Suprapubic skin (tissue), 4 donors: ENCODE measurements around the gene FAM120B. TPM values are rescaled to one million over a fixed set of nuclear protein-coding genes. Genes with fewer than 3 reads are reported as not detected.
"Not testable (repeated sequence)": the region's sequence is repeated elsewhere in the genome, so short reads cannot be mapped to it uniquely, and the experiment has no call there.

Experiments used
- DNase-seq, 2 donors: peaks; one replicate each; pipeline ENCODE4 v3.0.0-alpha.2; 2019; ENCODE audit warnings: low spot score in 2 of 2
- H3K27ac ChIP-seq: fragments of 200-600 bp; sonication (generic); one replicate; pipeline ENCODE4 v1.5.1; 2019
- H3K27me3 ChIP-seq: fragments of 200-600 bp; sonication (generic); one replicate; pipeline ENCODE4 v1.5.1; 2019
- H3K36me3 ChIP-seq: fragments of 200-600 bp; sonication (generic); one replicate; pipeline ENCODE4 v1.5.1; 2019
- H3K4me1 ChIP-seq: fragments of 200-600 bp; sonication (generic); one replicate; pipeline ENCODE4 v1.5.1; 2019
- H3K4me3 ChIP-seq: fragments of 200-600 bp; sonication (generic); one replicate; pipeline ENCODE4 v1.5.1; 2019; ENCODE audit warnings: mild to moderate bottlenecking
- H3K9me3 ChIP-seq: fragments of 200-600 bp; sonication (generic); one replicate; pipeline ENCODE4 v1.5.1; 2019
- EP300 ChIP-seq: sonication (generic); formaldehyde crosslinking; IDR thresholded peaks from one replicate; pipeline ENCODE4 v1.6.1; 2017; ENCODE audit warnings: antibody characterized with exemption
- POLR2A ChIP-seq, 2 donors: fragments of 450-650 bp; IDR thresholded peaks; one replicate each; pipeline ENCODE4 v1.6.1; 2017; ENCODE audit warnings: antibody characterized with exemption in 2 of 2, mild to moderate bottlenecking in 2 of 2, moderate library complexity in 2 of 2
- POLR2AphosphoS5 ChIP-seq, 3 donors: sonication (generic); formaldehyde crosslinking; IDR thresholded peaks; one replicate each; pipeline ENCODE4 v1.6.1; 2017; ENCODE audit warnings: antibody characterized with exemption in 3 of 3
- WGBS: methylation state at CpG from one replicate; pipeline ENCODE4 v1.1.5; 2018; 5-methylcytosine and 5-hydroxymethylcytosine counted together
- total RNA-seq, 4 donors: library from RNA; depleted of rRNA; stranded (reverse); fragments of >200 nt; gene quantifications; one replicate each; pipeline ENCODE4 v1.1.0, GENCODE V29; 2016
- TF ChIP-seq, protein P1 (sequence below), 2 donors: fragments of 200-600 bp in 1 of 2; fragments of 450-650 bp in 1 of 2; sonication (generic) in 1 of 2; IDR thresholded peaks; one replicate each; pipeline ENCODE4 v1.5.1; 2016 to 2019; ENCODE audit warnings: antibody characterized with exemption in 2 of 2, mild to moderate bottlenecking in 1 of 2, moderate library complexity in 1 of 2

The FAM120B gene
- total RNA-seq, 4 donors from 2014 or later: 19.9 to 55.4 (median 27.6) TPM

DNA sequence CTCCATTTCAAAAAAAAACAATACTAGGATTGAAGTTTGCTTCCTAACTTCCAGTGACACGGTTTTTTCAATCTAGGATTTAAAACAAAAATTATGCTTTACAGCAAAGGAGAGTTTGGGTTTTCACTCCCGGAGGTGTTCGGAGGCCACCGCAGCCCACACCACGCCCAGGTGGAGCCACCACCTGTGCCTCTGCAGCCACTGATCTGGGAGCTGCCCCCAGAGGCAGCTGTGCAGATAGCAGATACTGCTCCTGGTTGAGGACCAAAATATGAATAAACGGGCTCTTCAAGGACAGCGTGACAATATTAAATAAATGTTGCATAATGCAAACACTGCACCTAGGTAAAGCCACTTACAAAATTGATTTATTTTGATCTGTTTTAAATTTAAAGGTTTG, 45.9 kb upstream of the FAM120B start:
- H3K36me3 ChIP-seq: no peaks in the 10 kb centered on the region
- 88% methylated on average over 7 of the region's 7 CpGs for WGBS
- no peak overlapping the region for H3K4me3 ChIP-seq
- no peaks in the 10 kb centered on the region for H3K4me1 ChIP-seq
- TF ChIP-seq POLR2A (IDR thresholded peaks at IDR 0.05): no peak
- no peak overlapping the region for H3K27ac ChIP-seq
- peaks cover 5% of the 10 kb centered on the region for H3K27me3 ChIP-seq
- no peaks in the 10 kb centered on the region for H3K9me3 ChIP-seq
- no peak for DNase-seq

DNA sequence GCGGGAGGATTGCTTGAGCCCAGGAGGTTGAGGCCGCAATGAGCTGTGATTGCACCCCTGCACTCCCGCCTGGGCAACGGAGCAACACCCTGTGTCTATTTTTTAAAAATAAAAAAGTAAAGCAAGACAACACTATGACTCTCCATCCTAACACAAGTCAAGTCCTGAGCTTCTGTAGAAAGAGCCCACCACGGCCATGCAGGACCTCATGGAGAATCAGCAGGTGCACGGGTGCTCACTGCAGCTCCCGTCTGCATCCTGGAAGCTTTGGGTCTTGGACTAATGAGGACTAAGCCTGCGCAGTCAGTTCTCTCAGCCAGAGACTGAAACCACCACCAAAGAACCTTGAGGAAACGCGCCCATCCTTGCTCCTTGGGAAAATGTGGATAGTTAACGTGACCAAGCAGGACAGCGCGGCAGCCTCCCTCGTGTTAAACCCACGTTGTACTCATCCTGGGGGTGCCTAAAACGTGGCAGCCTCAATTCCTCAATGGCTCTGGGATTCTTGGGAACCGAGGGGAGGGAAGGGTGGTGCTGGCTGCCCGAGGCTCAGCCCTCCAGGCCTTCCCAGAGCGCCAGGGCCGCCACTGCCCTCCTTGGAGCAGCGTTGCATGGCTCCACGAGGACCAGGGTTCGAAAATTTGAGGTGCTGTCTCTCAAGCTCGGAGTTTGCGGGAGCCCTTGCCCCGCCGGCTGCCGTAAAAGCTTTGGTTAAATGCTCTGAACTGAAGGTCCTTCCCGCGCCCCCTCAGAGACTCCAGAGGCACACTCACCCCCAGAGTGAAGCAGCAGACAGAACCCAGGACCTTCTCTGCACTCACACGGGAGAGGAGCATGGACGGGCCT, 44.7 kb upstream of the FAM120B start:
- 96% methylated on average over 9 of the region's 32 CpGs for WGBS
- Histone ChIP-seq H3K9me3 (no peaks in the 10 kb centered on the region), H3K4me1 (no peaks in the 10 kb centered on the region), H3K36me3 (no peaks in the 10 kb centered on the region), H3K27ac (no peak overlapping the region), H3K4me3 (no peak overlapping the region), H3K27me3 (peaks cover 5% of the 10 kb centered on the region)
- TF ChIP-seq EP300 (no peak), POLR2A (IDR thresholded peaks at IDR 0.05) (no peak), POLR2AphosphoS5 (IDR thresholded peaks at IDR 0.05) (no peak)
- TF ChIP-seq, protein P1, sequence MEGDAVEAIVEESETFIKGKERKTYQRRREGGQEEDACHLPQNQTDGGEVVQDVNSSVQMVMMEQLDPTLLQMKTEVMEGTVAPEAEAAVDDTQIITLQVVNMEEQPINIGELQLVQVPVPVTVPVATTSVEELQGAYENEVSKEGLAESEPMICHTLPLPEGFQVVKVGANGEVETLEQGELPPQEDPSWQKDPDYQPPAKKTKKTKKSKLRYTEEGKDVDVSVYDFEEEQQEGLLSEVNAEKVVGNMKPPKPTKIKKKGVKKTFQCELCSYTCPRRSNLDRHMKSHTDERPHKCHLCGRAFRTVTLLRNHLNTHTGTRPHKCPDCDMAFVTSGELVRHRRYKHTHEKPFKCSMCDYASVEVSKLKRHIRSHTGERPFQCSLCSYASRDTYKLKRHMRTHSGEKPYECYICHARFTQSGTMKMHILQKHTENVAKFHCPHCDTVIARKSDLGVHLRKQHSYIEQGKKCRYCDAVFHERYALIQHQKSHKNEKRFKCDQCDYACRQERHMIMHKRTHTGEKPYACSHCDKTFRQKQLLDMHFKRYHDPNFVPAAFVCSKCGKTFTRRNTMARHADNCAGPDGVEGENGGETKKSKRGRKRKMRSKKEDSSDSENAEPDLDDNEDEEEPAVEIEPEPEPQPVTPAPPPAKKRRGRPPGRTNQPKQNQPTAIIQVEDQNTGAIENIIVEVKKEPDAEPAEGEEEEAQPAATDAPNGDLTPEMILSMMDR (IDR thresholded peaks at IDR 0.05): no peak
- no peak for DNase-seq

- DNase-seq: no peak
- no peak overlapping the region for H3K4me3 ChIP-seq
- H3K9me3 ChIP-seq: no peaks in the 10 kb centered on the region
- H3K36me3 ChIP-seq: no peaks in the 10 kb centered on the region
- 64% methylated on average over 20 of the region's 22 CpGs for WGBS
- TF ChIP-seq POLR2AphosphoS5 (IDR thresholded peaks at IDR 0.05) (no peak), POLR2A (IDR thresholded peaks at IDR 0.05) (no peak), EP300 (no peak)
- TF ChIP-seq, protein P1 (IDR thresholded peaks at IDR 0.05): no peak
- peaks cover 5% of the 10 kb centered on the region for H3K27me3 ChIP-seq
- no peak overlapping the region for H3K27ac ChIP-seq
- H3K4me1 ChIP-seq: no peaks in the 10 kb centered on the region
Observed at GRCh38 chr6:170262489-170263088, 44.0 kb upstream of the FAM120B start.

DNA sequence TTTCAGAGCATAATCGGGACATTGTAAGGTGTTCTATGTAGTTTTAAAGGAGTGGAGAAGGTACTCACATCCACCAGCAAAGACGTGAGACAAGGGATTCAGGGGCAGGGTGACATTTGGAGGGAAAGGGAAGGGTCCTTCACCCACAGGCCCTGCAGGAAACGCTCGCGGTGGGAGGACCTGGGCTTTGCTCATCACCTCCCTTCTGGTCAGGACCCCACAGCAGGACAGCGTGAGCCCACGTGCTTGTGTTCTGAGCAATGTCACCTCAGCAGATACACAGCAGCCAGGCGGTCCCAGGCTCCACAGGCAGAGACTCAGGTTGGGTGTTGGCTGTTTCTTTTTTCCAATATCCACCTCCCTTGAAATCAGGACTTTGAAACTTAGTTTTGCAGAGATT, 43.1 kb upstream of the FAM120B start:
- Histone ChIP-seq H3K4me1 (no peaks in the 10 kb centered on the region), H3K27me3 (peaks cover 5% of the 10 kb centered on the region), H3K36me3 (no peaks in the 10 kb centered on the region), H3K27ac (no peak overlapping the region), H3K4me3 (no peak overlapping the region), H3K9me3 (no peaks in the 10 kb centered on the region)
- no peak for DNase-seq
- no peak for TF ChIP-seq EP300
- TF ChIP-seq POLR2AphosphoS5 (IDR thresholded peaks at IDR 0.05): no peak
- TF ChIP-seq POLR2A (IDR thresholded peaks at IDR 0.05): no peak
- TF ChIP-seq, protein P1 (IDR thresholded peaks at IDR 0.05): no peak
- 91% methylated on average over 8 of the region's 8 CpGs for WGBS

DNA sequence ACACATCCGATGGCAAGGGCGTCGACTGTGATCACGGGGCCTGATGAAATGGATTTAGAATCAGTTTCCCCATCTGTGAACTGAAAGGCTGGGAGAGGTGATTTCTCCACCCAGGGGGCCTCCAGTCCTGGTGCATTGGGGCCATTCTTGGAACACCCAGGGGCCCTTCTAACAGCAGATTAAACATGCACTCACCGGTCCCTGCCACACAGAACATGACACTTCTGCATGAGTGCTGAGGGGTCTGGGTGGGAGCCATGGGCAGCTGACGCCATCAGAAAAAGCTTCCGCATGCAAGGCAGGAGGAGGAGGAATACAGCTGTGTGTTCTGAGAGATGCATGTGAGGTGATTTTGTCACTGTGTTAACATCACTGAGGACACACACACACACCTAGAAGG, 42.5 kb upstream of the FAM120B start:
- WGBS: 93% methylated on average over 7 of the region's 7 CpGs
- Histone ChIP-seq H3K4me1 (no peaks in the 10 kb centered on the region), H3K36me3 (no peaks in the 10 kb centered on the region), H3K27me3 (peaks cover 5% of the 10 kb centered on the region), H3K27ac (no peak overlapping the region), H3K9me3 (no peaks in the 10 kb centered on the region), H3K4me3 (no peak overlapping the region)
- TF ChIP-seq, protein P1 (IDR thresholded peaks at IDR 0.05): no peak
- TF ChIP-seq POLR2A (IDR thresholded peaks at IDR 0.05) (no peak), POLR2AphosphoS5 (IDR thresholded peaks at IDR 0.05) (no peak), EP300 (no peak)
- no peak for DNase-seq

- 87% methylated on average over 7 of the region's 12 CpGs for whole genome bisulfite sequencing
- not testable (repeated sequence) for H3K27me3 ChIP-seq
Observed at GRCh38 chr6:170264644-170265043, 41.9 kb upstream of the FAM120B start.

More at GRCh38 chr6:170264644-170265043, 41.9 kb upstream of the FAM120B start:
- not testable (repeated sequence) for H3K4me1 ChIP-seq, H3K4me3 ChIP-seq, DNase-seq, H3K9me3 ChIP-seq, H3K36me3 ChIP-seq, H3K27ac ChIP-seq
